Measurements from ENCODE around the gene DCP1A.

Gene DCP1A

GRCh38 chr3:53287131-53287629 is 60.2 kb downstream of the DCP1A start:
- DNase-seq (ENCODE audit: low read depth): no peak
- H3K4me3 ChIP-seq (ENCODE audit: low read depth, low read length): no peak overlapping the region
- TF ChIP-seq MYC (IDR thresholded peaks at IDR 0.05; ENCODE audit: low read depth, low read length) (no peak), POLR2A (IDR thresholded peaks at IDR 0.05; ENCODE audit: extremely low read depth, insufficient read length) (no peak), CTCF (IDR thresholded peaks at IDR 0.05; ENCODE audit: low read depth, low read length) (no peak)
- TF ChIP-seq, protein P1, sequence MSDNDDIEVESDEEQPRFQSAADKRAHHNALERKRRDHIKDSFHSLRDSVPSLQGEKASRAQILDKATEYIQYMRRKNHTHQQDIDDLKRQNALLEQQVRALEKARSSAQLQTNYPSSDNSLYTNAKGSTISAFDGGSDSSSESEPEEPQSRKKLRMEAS (IDR thresholded peaks at IDR 0.05; ENCODE audit: low read depth, low read length): no peak

DNA sequence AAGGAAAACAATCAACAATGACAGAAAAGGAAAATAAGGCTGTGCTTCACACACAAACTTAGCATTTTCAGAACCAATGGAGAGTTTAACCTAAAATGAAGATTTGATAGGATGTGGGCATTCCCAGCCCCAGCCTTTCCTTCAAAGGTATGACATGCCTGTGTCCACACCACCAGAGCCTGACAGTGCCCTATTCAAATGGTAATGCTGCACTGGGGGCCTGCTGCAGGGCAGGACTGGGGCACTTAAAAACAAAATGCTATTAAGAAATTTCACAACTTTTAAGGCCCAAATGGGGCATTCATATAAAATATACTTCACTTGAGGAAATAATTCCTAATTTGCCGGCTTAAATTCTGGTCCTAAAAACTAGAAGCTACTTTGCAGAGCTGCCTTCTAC is 60.6 kb downstream of the DCP1A start:
- no peak for TF ChIP-seq POLR2A (IDR thresholded peaks at IDR 0.05; ENCODE audit: extremely low read depth, insufficient read length)
- TF ChIP-seq MYC (IDR thresholded peaks at IDR 0.05; ENCODE audit: low read depth, low read length): no peak
- TF ChIP-seq, protein P1 (IDR thresholded peaks at IDR 0.05; ENCODE audit: low read depth, low read length): no peak
- no peak for TF ChIP-seq CTCF (IDR thresholded peaks at IDR 0.05; ENCODE audit: low read depth, low read length)
- H3K4me3 ChIP-seq (ENCODE audit: low read depth, low read length): no peak overlapping the region
- DNase-seq (ENCODE audit: low read depth): no peak

DNA sequence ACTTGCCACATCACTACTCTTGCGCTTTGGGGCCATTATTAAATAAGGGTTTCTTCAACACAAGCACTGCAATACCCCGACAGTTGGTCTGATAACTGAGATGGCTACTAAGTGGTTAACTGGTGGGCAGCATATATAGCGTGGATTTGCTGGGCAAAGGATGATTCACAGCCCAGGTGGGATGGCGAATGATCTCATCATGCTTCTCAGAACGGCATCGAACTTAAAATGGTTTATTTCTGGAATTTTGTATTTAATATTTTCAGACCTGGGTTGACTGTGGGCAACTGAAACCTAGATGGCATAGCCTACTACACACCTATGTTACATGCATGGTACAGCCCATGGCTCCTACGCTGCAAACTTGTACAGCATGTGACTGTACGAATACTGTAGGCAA is 64.8 kb downstream of the DCP1A start:
- no peak for DNase-seq (ENCODE audit: low read depth)
- TF ChIP-seq MYC (IDR thresholded peaks at IDR 0.05; ENCODE audit: low read depth, low read length) (no peak), POLR2A (IDR thresholded peaks at IDR 0.05; ENCODE audit: extremely low read depth, insufficient read length) (no peak), CTCF (IDR thresholded peaks at IDR 0.05; ENCODE audit: low read depth, low read length) (no peak)
- TF ChIP-seq, protein P1 (IDR thresholded peaks at IDR 0.05; ENCODE audit: low read depth, low read length): no peak
- no peak overlapping the region for H3K4me3 ChIP-seq (ENCODE audit: low read depth, low read length)

DNA sequence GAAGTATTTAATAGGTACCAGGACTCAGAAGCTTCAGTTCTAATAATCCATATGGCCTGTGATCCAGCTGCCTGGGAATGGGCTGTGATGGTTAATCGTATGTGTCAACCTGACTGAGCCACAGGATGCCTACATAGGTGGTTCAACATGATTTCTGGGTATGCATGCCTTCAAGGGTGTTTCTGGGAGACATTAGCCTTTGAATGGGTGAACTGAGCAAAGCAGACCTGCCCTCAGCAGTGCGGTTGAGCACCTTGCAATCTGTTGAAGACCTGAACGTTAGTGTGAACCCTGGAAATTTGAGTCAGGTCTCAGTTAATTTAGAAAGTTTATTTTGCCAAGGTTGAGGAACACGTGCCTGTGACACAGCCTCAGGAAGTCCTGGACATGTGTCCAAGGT is 68.7 kb downstream of the DCP1A start:
- DNase-seq (ENCODE audit: low read depth): no peak
- H3K4me3 ChIP-seq (ENCODE audit: low read depth, low read length): no peak overlapping the region
- TF ChIP-seq POLR2A (IDR thresholded peaks at IDR 0.05; ENCODE audit: extremely low read depth, insufficient read length): no peak
- no peak for TF ChIP-seq CTCF (IDR thresholded peaks at IDR 0.05; ENCODE audit: low read depth, low read length)
- no peak for TF ChIP-seq MYC (IDR thresholded peaks at IDR 0.05; ENCODE audit: low read depth, low read length)
- TF ChIP-seq, protein P1 (IDR thresholded peaks at IDR 0.05; ENCODE audit: low read depth, low read length): no peak

DNA sequence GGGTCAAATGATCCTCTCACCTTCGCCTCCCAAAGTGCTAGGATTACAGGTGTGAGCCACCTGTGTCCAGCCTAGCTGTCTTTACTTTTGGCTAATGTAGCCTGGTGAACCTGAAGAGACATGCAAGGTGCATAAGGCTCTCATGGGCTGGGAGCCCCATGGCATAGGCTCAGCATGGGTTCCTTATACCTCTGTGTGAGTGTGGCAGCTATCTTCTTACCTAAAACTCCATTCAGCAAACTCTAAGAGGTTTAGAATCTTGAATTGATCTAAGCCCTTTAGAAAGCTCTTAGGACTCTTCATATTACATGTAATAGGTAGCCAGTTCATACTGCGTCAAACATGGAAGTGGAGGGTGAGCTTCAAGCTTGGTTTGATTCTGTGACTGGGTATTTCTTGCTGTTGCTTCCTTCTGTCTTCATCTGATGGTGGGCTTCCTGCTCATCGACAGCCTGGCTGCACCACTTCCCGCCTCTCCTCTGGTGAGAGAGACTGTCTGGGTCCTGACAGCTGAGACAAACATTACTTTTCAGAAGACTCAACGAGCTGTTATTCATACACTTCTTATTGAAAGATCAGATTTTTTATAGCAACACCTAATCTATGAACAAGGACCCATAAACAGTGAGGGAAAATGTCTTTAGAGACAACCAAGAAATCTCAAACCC is 72.3 kb downstream of the DCP1A start:
- DNase-seq (ENCODE audit: low read depth): no peak
- H3K4me3 ChIP-seq (ENCODE audit: low read depth, low read length): no peak overlapping the region
- TF ChIP-seq, protein P1 (IDR thresholded peaks at IDR 0.05; ENCODE audit: low read depth, low read length): no peak
- TF ChIP-seq POLR2A (IDR thresholded peaks at IDR 0.05; ENCODE audit: extremely low read depth, insufficient read length) (no peak), CTCF (IDR thresholded peaks at IDR 0.05; ENCODE audit: low read depth, low read length) (no peak), MYC (IDR thresholded peaks at IDR 0.05; ENCODE audit: low read depth, low read length) (no peak)
